HG03439 (cell line): ENCODE results near the gene TRAPPC5.

Source experiments
- ATAC-seq: cut with Tn5 transposase; IDR thresholded peaks from one replicate; pipeline ENCODE4 v1.9.1; 2021; ENCODE audit warnings: mild to moderate bottlenecking, moderate library complexity; ENCODE audit not compliant: unreplicated experiment

Gene TRAPPC5

DNA sequence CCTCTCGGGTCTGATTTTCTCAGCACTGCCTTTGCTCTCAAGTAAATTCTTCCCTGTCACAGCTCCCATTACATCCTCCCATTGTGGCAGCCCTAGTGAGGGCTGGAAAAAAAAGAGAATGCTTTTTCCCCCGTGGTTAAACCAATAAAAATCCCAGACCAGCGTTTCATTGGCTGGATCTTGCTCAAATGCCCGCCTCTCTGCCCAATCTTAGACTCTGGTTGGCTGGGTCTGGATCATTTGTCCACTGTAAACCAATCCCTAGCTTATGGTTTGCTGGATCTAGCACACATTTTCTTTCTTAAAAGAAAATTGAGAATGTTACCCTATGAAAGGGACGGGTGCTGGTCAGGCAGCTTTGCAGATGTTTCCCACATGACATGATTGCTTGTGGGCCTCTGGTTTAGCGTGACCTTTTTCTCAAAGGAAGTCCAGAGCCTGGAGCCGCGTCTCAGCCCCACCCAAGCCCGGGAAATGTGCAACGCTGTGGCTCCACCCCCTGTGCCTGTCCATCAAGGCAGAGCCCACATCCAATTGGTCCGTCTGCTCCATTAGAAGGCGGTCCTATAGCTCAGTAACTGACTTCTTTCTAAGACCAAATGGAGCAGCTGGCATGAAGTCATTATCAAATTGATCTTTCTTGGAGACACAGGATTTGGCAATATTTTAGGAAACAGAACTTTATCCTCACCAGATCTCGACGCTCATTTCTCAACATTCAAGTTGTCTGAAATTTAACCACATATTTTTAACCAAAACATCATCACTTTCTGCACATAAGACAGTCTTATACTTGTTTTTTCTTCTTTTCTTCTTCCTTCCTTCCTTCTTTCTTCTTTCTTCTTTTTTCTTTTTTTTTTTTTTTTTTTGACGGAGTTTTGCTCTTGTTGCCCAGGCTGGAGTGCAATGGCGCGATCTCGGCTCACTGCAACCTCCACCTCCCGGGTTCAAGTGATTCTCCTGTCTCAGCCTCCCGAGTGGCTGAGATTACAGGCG lies 6.3 kb upstream of the TRAPPC5 start:
- ATAC-seq = no peak

DNA sequence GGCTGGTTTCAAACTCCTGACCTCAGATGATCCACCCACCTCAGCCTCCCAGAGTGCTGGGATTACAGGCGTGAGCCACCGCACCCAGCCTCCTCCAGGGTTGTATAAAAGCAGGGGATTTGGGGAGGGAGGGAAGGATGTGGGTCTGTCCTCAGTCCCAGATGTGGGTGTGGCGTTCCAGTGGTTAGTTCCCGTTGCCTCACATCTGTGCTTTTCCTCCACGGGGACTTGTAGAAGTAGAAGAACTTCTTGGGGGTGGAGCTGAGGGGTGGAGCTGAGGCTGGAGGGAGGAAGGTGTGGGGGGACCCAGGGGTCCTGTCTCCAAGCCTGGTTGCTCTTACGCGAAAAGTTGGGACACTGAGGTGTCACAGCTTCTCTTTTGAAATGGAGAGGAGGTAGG lies 4.3 kb upstream of the TRAPPC5 start:
- ATAC-seq = no peak

DNA sequence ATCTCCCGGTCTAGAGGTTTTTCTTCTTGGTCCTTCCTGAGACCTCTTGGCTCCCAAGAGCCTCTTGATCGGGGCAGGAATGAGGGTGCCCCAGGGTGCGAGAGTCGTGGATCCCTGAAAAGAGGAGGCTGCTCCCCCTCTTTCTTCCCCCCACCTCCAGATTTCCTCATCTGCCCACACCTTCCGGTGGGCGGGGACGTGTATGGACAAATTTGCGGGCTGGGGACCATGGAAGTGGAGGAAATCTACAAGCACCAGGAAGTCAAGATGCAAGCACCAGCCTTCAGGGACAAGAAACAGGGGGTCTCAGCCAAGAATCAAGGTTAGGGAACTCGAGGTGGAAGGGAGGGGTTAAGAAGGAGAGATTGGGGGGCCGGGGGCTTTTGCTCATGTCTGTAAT lies 3.8 kb upstream of the TRAPPC5 start, which contains the start of gene MCEMP1:
Gene MCEMP1 (plus strand): TSS at position 237 of the 400 bp plus-strand sequence. CDS start 31 bp downstream, at position 268.
- ATAC-seq = no peak

DNA sequence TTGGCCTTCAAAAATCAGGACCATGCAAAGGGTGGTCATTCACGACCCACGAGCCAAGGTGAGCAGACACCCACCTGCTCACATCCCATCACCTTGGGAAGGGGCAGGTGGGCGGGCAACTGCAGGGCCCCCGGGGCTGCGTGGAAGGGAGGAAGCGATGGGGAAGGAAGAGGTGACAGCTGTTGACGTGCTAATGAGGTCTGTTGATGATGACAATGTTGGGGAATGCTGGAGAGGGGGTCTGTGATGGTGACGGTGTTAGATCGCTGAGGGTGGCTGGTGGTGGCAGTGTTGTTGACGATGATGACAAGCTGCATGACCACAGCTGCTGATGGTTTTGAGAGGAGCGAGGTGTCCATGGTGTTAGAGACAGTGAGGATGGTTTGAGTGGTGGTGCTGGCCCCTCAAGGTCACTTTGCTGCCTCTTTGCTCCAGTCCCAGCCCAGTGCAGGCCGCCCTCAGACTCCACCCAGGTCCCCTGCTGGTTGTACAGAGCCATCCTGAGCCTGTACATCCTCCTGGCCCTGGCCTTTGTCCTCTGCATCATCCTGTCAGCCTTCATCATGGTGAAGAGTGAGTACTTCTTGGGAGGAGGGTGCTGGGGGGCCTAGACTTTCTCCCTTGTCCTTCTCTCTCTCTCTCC lies 2.8 kb upstream of the TRAPPC5 start:
- ATAC-seq = no peak

DNA sequence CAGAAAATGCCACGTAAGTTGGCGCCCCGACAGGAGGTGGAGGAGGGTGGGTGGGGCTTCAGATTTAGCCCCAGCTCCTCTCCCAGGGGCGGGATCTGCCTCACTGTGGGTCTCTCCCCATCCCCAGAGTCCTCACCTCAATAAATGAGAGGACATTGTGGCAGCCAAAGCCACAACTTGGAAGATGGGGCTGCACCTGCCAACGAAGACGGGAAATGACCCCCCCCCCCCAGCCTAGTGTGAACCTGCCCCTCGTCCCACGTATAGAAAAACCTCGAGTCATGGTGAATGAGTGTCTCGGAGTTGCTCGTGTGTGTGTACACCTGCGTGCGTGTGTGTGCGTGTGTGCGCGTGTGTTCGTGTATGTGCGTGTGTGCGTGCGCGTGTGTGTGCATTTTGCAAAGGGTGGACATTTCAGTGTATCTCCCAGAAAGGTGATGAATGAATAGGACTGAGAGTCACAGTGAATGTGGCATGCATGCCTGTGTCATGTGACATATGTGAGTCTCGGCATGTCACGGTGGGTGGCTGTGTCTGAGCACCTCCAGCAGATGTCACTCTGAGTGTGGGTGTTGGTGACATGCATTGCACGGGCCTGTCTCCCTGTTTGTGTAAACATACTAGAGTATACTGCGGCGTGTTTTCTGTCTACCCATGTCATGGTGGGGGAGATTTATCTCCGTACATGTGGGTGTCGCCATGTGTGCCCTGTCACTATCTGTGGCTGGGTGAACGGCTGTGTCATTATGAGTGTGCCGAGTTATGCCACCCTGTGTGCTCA lies 1.5 kb upstream of the TRAPPC5 start:
- no peak for ATAC-seq

DNA sequence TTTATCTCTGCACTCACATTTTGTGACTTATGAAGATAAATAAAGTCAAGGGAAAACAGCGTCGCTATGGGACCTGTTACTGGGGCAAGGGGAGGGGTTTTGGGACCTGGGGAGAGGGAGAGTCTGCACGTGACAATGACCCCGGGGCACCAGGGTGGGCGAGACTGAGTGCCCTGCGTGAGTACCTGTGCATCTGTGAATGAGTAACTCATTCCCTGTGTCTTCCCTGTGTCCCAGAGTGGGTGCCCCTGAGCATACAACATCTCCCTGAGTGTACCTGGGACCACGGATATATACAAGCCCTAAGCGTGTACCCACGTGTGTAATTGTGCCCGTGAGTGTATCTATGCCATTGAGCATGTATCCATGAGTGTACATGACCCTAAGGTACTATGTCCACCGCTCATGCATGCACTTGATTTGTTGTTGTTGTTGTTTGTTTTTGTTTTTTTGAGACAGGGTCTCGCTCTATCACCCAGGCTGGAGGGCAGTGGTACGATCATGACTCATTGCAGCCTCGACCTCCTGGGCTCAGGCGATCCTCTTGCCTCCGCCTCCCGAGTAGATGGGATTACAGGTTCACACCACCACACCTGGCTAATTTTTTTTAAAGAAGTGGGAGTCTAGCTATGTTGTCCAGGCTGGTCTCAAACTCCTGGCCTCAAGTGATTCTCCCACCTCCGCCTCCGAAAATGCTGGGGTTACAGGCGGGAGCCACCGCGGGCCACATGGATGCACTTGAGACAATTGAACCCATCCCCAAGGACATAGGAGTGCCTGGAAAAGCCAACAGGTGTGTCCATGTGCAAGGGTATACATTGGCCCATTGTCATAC lies 645 bp upstream of the TRAPPC5 start:
- ATAC-seq = no peak

DNA sequence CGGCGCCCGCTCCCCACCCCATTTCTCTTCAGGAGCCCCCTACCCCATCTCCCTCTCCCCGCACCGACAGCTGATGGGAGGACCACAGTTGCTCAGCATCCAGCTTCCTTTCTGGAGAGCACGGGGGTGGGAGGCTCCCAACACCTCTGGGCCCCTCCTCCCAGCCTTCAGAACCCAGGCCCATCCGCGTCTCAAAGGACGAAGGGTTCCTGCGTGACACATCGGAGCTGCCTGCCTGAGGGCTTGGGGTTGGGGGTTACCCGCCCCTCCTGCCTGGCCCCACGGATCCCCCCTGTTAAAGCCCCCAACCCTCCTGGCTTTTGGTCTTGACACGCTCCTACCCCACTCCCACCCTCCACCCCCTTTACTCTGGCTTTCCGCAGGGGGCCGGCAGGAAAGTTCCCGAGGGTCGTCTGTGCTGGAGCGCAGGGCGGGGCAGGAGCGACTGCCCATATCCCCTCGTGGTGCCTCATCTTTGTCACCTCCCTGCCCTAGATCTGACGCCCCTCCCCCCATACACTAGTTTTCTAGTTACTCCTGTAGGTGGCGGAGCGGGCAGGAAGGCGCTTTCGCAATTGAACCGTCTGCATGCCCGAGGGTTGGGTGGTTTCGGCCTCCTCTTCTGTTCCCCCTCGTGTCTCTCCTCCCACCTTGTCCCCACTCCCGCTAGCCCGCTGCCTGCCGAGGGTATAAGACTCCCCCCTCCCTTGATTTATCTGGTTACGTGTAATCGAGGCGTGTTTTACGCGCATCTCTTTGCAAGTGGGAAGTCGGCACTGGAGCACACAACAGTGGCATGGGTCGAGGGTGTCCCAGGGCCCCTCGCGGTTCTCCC lies 924 bp downstream of the TRAPPC5 start:
- no peak for ATAC-seq

DNA sequence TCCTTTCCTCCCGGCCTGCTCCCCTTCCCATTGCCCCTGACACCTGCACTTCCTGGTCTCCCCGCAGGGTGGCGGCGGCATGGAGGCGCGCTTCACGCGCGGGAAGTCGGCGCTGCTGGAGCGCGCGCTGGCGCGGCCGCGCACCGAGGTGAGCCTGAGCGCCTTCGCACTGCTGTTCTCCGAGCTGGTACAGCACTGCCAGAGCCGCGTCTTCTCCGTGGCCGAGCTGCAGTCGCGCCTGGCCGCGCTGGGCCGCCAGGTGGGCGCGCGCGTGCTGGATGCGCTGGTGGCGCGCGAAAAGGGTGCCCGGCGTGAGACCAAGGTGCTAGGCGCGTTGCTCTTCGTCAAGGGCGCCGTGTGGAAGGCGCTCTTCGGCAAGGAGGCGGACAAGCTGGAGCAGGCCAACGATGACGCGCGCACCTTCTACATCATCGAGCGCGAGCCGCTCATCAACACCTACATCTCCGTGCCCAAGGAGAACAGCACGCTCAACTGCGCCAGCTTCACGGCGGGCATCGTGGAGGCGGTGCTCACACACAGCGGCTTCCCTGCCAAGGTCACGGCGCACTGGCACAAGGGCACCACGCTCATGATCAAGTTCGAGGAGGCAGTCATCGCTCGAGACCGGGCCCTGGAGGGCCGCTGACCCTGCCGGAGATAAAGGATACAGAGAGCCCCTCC lies 1.7 kb downstream of the TRAPPC5 start:
- ATAC-seq = no peak

DNA sequence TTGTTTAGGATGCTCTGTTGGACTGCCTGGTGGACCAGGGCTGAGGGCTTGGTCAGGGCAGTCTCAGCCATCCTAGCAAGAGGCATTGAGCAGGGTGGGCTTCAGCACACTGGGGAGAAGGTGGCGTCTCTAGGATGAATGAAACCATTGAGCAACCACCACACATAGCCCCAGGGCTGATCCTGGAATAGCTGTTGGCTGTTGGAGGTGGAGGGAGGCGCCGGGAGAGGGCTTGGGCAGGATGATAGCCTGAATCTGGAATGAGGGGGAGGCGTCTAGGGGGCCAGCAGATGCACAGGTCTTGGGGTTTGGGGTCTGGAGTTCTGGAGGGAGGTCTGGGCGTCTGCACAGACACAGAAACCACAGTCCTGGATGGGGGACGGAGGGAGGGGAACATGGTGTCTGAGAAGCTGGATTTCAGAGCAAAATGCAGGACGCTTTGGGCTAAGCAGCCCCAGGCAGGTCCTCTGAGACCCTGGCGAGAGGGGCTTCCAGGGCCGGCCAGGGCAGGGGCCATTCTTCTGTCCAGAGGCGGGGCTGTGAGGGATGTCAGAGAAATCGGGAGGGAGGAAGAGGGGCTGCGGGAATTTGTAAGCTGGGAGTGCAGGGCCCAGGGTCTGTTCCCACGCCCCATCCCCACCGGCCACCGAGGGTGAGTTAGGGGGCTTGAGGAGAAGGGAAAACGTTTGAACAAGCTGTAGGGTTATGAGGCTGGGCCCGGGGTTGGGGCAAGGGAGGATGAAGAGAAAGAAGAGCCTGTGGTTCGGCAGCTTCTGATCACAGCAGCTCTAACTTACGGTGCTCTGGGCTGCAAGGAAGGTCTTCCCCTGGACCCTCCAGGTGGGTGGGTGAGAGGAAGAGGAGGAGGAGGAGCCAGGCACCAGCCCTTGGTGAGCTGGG lies 5.2 kb downstream of the TRAPPC5 start:
- ATAC-seq = no peak

DNA sequence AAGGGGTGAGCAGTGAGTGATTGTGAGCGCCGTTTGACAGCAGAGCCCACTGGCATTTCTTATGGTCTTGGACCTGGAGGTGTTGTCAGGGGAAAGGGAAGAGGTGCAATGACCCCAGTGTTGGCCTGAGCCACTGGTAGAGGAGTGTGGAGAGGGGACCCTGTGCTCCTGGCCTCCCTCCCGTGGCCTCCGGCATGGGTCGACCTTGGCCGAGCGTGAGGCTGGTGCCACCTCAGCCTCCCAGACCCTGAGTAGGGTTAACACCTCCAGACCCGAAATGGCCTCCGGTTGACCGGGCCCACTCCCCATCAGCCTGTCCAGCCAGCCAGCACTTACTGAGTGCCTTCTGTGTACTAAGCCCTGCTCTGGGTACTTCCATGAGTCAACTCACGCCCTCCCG lies 6.5 kb downstream of the TRAPPC5 start:
- ATAC-seq = no peak

DNA sequence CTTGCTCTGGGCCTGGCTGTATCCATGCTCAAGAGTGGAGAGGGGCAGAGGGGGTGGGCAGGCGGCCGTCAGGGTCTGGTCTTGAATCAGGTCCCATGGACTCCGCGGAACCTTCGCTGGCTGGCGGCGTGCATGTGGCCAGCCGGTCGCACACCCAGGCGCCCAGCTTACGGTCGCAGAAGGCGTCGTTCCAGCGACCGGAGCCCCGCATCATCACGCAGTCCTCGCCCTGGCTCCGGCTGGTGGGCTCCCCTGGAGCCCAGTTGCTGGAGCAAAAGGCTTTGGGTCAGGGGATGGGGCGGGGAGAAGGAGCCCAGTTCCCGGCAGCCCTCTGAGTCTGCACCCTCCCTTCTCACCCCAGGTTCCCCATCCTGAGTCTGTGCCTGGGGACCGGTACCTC lies 8.5 kb downstream of the TRAPPC5 start:
- no peak for ATAC-seq

DNA sequence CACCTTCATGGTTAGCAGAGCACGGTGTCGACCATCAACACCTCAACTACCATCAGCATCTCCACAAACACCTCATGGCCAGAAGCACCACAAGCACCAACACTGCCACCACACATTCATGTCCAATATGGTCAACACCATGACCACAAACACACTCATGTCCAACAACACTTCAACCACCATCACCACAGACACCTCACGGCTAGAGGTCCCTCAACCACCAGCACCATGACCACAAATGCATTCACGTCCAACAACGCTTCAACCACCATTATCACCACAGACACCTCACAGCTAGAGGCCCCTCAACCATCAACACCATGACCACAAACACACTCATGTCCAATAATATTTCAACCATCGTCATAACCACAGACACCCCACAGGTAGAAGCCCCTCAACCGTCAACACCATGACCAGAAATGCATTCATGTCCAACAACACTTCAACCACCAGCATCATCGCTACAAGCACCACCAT lies 10.2 kb downstream of the TRAPPC5 start:
- ATAC-seq = no peak

DNA sequence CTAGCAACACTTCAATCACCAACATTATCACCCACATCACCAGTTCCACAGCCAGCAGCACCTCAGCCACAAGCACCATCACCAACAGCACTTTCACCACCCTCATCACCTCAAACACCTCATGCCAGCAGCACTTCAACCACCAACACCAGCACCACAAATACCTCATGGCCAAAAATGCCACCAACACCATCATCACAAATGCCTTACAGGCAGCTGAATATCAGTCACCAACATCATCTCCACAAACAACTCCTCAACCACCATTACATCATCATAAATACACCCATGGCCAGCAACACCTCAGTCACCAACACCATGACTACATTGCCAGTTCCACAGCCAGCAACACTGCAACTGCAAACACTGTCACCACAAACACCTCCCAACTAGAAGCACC lies 10.9 kb downstream of the TRAPPC5 start:
- ATAC-seq = no peak

DNA sequence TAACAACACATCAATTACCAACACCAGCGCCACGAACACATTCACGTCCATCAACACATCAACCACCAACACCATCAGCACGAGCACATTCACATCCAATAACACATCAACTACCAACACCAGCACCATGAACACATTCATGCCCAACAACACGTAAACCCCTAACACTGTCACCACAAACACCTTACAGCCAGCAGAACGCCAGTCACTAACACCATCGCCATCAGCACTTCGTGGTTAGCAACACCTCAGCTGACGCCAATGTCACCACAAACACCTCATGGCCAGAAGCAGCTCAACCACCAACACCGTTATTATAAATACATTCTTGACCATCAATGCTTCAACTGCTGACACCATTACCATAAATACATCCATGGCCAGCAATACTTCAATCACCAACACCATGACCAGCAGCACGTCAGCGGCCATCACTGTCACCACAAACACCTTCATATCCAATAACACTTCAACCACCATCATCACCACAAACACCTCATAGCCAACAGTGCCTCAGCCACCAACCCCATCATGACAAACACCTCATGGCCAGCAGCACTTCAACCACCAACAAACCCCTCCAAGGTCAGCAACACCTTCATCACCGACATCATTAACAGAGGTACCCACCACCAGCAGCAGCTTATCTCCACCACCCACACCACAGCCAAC lies 11.9 kb downstream of the TRAPPC5 start:
- no peak for ATAC-seq

DNA sequence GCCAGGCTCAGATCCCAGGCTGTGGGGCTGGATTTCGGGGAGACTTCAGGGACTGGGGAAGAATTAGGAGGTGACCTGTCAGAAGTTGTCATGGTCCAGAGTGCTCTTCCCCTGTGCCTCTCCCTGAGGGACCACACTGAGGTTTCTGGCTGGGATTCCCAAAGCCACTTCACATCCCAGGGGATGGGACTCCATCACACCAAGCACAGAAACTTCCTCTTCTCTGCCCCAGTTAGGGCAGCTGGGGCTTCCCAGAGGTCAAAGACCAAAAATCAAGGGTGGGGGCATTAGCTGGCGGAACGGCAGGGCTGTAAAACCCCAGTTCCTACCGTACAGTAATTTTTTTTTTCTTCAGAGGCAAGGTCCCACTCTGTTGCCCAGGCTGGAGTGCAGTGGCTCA lies 13.9 kb downstream of the TRAPPC5 start:
- ATAC-seq = no peak

DNA sequence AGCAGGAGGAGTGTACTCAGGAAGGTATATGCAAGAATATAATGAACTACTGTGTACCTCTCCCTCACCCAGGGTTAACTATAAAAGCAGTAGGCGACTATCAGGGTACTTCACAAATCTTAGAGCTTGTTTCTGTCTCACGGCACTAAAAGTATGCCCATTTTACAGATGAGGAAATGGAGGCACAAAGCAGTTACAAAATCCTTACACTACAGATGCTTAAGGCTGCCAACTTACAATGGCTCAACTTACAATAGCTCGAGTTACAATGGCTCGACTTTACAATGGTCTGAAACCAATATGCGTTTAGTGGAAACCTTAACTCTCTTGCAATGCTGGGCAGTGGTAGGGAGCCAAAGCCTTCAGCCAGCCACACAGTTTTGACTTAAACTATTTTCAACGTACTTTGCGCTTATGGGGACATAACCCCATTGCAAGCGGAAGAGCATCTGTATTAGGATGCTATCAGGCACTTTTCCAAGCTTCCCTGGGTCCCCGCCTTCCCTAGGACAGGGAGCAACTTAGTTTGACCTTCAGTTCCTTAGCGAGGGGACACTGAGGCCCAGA lies 17.2 kb downstream of the TRAPPC5 start:
- no peak for ATAC-seq

DNA sequence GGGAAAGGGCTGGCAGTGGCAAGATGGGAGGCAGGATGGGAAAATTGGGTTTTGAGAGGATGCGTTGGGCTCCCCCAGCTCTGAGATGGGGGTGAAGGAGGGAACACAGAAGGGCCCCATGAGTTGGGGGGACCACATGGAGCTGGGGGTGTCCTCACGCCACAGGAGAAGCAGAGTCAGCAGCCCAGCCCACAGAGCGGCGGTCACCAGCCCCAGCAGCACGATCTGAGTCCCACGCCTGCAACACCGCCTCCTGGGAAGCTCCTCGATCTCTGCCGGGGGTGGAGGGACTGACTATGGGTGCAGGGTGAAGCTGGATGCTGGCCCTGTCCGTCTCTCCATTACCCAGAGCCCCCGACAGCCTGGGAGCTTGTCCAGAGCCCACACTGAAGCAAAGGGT lies 17.9 kb downstream of the TRAPPC5 start:
- no peak for ATAC-seq
